A549 (cell line): ENCODE measurements around the gene FMNL2. TPM values are rescaled to one million over a fixed set of nuclear protein-coding genes. Genes with fewer than 3 reads are reported as not detected.
A peak's percentile ranks its signal among the peaks of the same experiment; 100 is the strongest.

Experiments
- ATAC-seq, 2 experiments: fragments of 200-7000 bp in 1 of 2; fragments of >200 bp in 1 of 2; cut with Nextera tagmentation in 1 of 2; cut with Tn5 transposase in 1 of 2; 3 replicates each; pipeline versions ENCODE4 v1.8.0 to v1.9.1; 2018 to 2020; ENCODE audit warnings: mild to moderate bottlenecking in 1 of 2, moderate library complexity in 1 of 2
- CTCF ChIA-PET: fragments of 300-600 bp; sonication (Branson Sonifier 250); formaldehyde crosslinking; extraction: SDS; loops from one replicate; lab custom pipeline; 2021; ENCODE audit warnings: antibody characterized with exemption, inconsistent platforms; lab: Yijun Ruan, JAX
- POLR2A ChIA-PET: fragments of 350-600 bp; formaldehyde crosslinking; extraction: SDS; loops from one replicate; lab custom pipeline; 2021; ENCODE audit warnings: antibody characterized with exemption, inconsistent platforms; lab: Yijun Ruan, JAX
- DNase-seq, 2 experiments: peaks; one replicate each; pipeline versions ENCODE4 v3.0.0 to v3.0.0-alpha.2; 2011 to 2016; ENCODE audit warnings: low read depth in 1 of 2, low spot score in 1 of 2
- FAIRE-seq: peaks from 2 replicates; lab custom pipeline; 2011; peaks lifted over from hg19 to GRCh38; lab: Jason Lieb, UNC
- H3K27ac ChIP-seq, 2 experiments: fragments of >200 bp; sonication (Bioruptor Twin); formaldehyde crosslinking; 3 replicates each; pipeline ENCODE4 v1.5.1; 2016 to 2017
- H3K4me1 ChIP-seq: fragments of >200 bp; sonication (Bioruptor Twin); formaldehyde crosslinking; 3 replicates; pipeline ENCODE4 v1.6.1; 2016
- H3K4me2 ChIP-seq: fragments of >200 bp; sonication (Bioruptor Twin); formaldehyde crosslinking; 3 replicates; pipeline ENCODE4 v1.6.1; 2016
- H3K4me3 ChIP-seq: fragments of >200 bp; sonication (Bioruptor Twin); formaldehyde crosslinking; 3 replicates; pipeline ENCODE4 v1.5.1; 2016
- H3K9me3 ChIP-seq: fragments of >200 bp; sonication (Bioruptor Twin); formaldehyde crosslinking; 3 replicates; pipeline ENCODE4 v1.6.1; 2016
- ATOH8 ChIP-seq: fragments of 250-450 bp; sonication (Bioruptor Pico); IDR thresholded peaks from 2 replicates; pipeline ENCODE4 v1.5.0; 2020; ENCODE audit warnings: low read depth, mild to moderate bottlenecking, moderate library complexity
- CEBPB ChIP-seq, 2 experiments: fragments of >200 bp in 1 of 2; sonication (Bioruptor Twin) in 1 of 2; formaldehyde crosslinking in 1 of 2; IDR thresholded peaks; 2 replicates each; pipeline ENCODE4 v1.6.1; 2012 to 2016
- EHMT2 ChIP-seq: fragments of 200-600 bp; sonication (generic); IDR thresholded peaks from 2 replicates; pipeline ENCODE4 v1.6.1; 2016; ENCODE audit warnings: antibody characterized with exemption, low read depth, mild to moderate bottlenecking, moderate library complexity
- FOSL2 ChIP-seq, 2 experiments: fragments of 450-650 bp in 1 of 2; fragments of >200 bp in 1 of 2; sonication (Bioruptor Twin) in 1 of 2; formaldehyde crosslinking; IDR thresholded peaks; 2 replicates each; pipeline versions ENCODE4 v1.5.0 to v1.6.1; 2016 to 2020; ENCODE audit warnings: mild to moderate bottlenecking in 1 of 2, moderate library complexity in 1 of 2
- HEYL ChIP-seq: fragments of 250-450 bp; sonication (Bioruptor Pico); IDR thresholded peaks from 2 replicates; pipeline ENCODE4 v1.8.0; 2021; ENCODE audit warnings: mild to moderate bottlenecking, moderate library complexity
- HMGXB4 ChIP-seq: fragments of 250-450 bp; sonication (Bioruptor Pico); IDR thresholded peaks from 2 replicates; pipeline ENCODE4 v1.5.0; 2021; ENCODE audit warnings: mild to moderate bottlenecking, moderate library complexity, borderline replicate concordance
- HOXB5 ChIP-seq: fragments of 250-450 bp; sonication (Bioruptor Pico); IDR thresholded peaks from 2 replicates; pipeline ENCODE4 v1.5.0; 2020; ENCODE audit warnings: mild to moderate bottlenecking, moderate library complexity
- KDM5A ChIP-seq: fragments of 200-600 bp; sonication (generic); IDR thresholded peaks from 2 replicates; pipeline ENCODE4 v1.6.1; 2016; ENCODE audit warnings: antibody characterized with exemption, mild to moderate bottlenecking
- NPAS2 ChIP-seq: fragments of 250-450 bp; sonication (Bioruptor Pico); IDR thresholded peaks from 2 replicates; pipeline ENCODE4 v1.8.0; 2022; ENCODE audit warnings: mild to moderate bottlenecking, moderate library complexity, borderline replicate concordance
- NR3C1 ChIP-seq: fragments of >200 bp; sonication (Bioruptor Twin); formaldehyde crosslinking; IDR thresholded peaks from 3 replicates; pipeline ENCODE4 v1.6.1; 2017
- PHF8 ChIP-seq: fragments of 200-600 bp; sonication (generic); IDR thresholded peaks from 2 replicates; pipeline ENCODE4 v1.6.1; 2016; ENCODE audit warnings: low read depth, mild to moderate bottlenecking, antibody characterized with exemption, moderate library complexity, borderline replicate concordance
- POLR2AphosphoS2 ChIP-seq: conservative IDR thresholded peaks from 2 replicates; pipeline ENCODE4 v1.6.1; 2012; ENCODE audit warnings: low read length, improper control_type of control experiment, inconsistent platforms
- RAD21 ChIP-seq, 2 experiments: fragments of >200 bp in 1 of 2; sonication (Bioruptor Twin) in 1 of 2; formaldehyde crosslinking in 1 of 2; IDR thresholded peaks in 1 of 2; conservative IDR thresholded peaks in 1 of 2; 2 replicates in 1 of 2; 3 replicates in 1 of 2; pipeline ENCODE4 v1.6.1; 2012 to 2018; ENCODE audit warnings: inconsistent platforms in 1 of 2
- RARB ChIP-seq: fragments of 250-450 bp; sonication (Bioruptor Pico); IDR thresholded peaks from 2 replicates; pipeline ENCODE4 v1.8.0; 2021; ENCODE audit warnings: mild to moderate bottlenecking, moderate library complexity
- RNF2 ChIP-seq: fragments of 200-600 bp; sonication (generic); IDR thresholded peaks from 2 replicates; pipeline ENCODE4 v1.6.1; 2016; ENCODE audit warnings: low read depth, mild to moderate bottlenecking, antibody characterized with exemption, moderate library complexity, borderline replicate concordance
- ZSCAN20 ChIP-seq: fragments of 250-450 bp; sonication (Bioruptor Pico); IDR thresholded peaks from 2 replicates; pipeline ENCODE4 v1.8.0; 2022; ENCODE audit warnings: mild to moderate bottlenecking, moderate library complexity
- WGBS: methylation state at CpG from one replicate; pipeline ENCODE4 v1.1.6; 2017; ENCODE audit errors: missing lambda C conversion rate; 5-methylcytosine and 5-hydroxymethylcytosine counted together
- polyA plus RNA-seq, 4 experiments: library from polyadenylated mRNA; depleted of rRNA in 3 of 4; stranded (reverse); fragments of >200 nt; fragmentation: RNase III in 1 of 4; extraction: RNeasy Plus Mini Kit Qiagen cat#74134 plus additional on column Dnase treatment in 1 of 4; gene quantifications; 2 replicates in 3 of 4; 3 replicates in 1 of 4; pipeline ENCODE4 v1.2.3, GENCODE V29; 2011 to 2017
- TF ChIP-seq, protein P1 (sequence below): fragments of >200 bp; sonication (Bioruptor Twin); formaldehyde crosslinking; IDR thresholded peaks from 3 replicates; pipeline ENCODE4 v1.6.1; 2016
- TF ChIP-seq, protein P2 (sequence below): fragments of >200 bp; sonication (Bioruptor Twin); formaldehyde crosslinking; IDR thresholded peaks from 3 replicates; pipeline ENCODE4 v1.5.1; 2016

FMNL2 gene
- polyA plus RNA-seq, 2 of the 4 experiments (the other 2 are of a cell fraction), result 27.9 to 36.5 TPM

DNA sequence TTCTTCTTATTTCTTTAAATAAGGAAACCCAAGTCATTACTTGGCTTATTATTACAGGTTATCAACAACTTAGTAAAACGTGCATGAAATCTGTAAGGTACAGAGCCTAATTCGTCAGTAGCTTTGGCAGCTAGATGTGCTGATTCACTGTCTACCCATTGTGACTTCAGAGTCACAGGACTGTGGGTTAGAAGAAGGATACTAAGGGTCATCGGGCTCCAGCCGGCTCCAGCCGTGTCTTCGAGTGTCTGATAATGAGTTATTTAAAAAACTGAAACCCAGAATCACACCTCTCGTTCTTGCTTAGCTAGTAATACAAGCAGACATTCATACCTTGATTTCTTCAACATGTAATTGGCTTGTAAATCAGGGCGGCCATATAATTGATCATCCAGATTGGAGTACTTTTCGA, 170.5 kb downstream of the FMNL2 start (continued):
- TF ChIP-seq ATOH8 (CRISPR knock-in tag) (no peak; the same call in 1 of the 2 replicates), HMGXB4 (CRISPR knock-in tag) (no peak), NPAS2 (no peak), RNF2 (no peak), HEYL (CRISPR knock-in tag) (no peak), FOSL2 (IDR thresholded peaks at IDR 0.05) (no peak), FOSL2 (CRISPR knock-in tag; IDR thresholded peaks at IDR 0.05) (peak; percentile 76), POLR2AphosphoS2 (no peak)

- H3K27ac ChIP-seq, result peak overlapping the region; percentile 90 to 92
- WGBS, result 17% methylated on average over 4 of the region's 4 CpGs
- CTCF ChIA-PET, result interaction anchor here (1.0 to 1.1 kb wide), 2 partner anchors 27 to 170 kb away, joined by 3 read pairs; no protein-coding TSS in a partner anchor
- H3K4me1 ChIP-seq, result peaks cover 65% of the 10 kb centered on the region
- TF ChIP-seq RAD21 (conservative IDR thresholded peaks at IDR 0.05 in 1 of 2, IDR thresholded peaks at IDR 0.05 in 1 of 2) (0 out of 5 replicates have a peak, but pooled peaks of 1 of the 2 experiments have one; percentile 21), CEBPB (IDR thresholded peaks at IDR 0.05) (0 out of 4 replicates have a peak, but pooled peaks of 1 of the 2 experiments have one; percentile 13), FOSL2 (IDR thresholded peaks at IDR 0.05) (no peak), FOSL2 (CRISPR knock-in tag; IDR thresholded peaks at IDR 0.05) (peak; percentile 19; the same call in 1 of the 2 replicates)
- TF ChIP-seq, protein P1, sequence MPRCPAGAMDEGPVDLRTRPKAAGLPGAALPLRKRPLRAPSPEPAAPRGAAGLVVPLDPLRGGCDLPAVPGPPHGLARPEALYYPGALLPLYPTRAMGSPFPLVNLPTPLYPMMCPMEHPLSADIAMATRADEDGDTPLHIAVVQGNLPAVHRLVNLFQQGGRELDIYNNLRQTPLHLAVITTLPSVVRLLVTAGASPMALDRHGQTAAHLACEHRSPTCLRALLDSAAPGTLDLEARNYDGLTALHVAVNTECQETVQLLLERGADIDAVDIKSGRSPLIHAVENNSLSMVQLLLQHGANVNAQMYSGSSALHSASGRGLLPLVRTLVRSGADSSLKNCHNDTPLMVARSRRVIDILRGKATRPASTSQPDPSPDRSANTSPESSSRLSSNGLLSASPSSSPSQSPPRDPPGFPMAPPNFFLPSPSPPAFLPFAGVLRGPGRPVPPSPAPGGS, result no peak
- DNase-seq (peak in 1 of 2 experiments; percentile 44), ATAC-seq (peak in 1 of 2 experiments; percentile 36; a peak in 3 of 6 replicates), FAIRE-seq (no peak)
- H3K4me3 ChIP-seq, result 0 out of 3 replicates have a peak overlapping the region, but pooled peaks have one; percentile 2
- POLR2A ChIA-PET, result no interaction called here
- H3K4me2 ChIP-seq, result peak overlapping the region; percentile 81
- H3K9me3 ChIP-seq, result no peaks in the 10 kb centered on the region
Observed at GRCh38 chr2:152506843-152507242, 171.9 kb downstream of the FMNL2 start.

GRCh38 chr2:152507907-152508306, 172.9 kb downstream of the FMNL2 start:
- no peaks in the 10 kb centered on the region for H3K9me3 ChIP-seq
- DNase-seq (no peak), ATAC-seq (no peak), FAIRE-seq (no peak)
- POLR2A ChIA-PET, result no interaction called here
- TF ChIP-seq CEBPB (IDR thresholded peaks at IDR 0.05) (peak in 1 of 2 experiments; percentile 49; a peak in 1 of 4 replicates), ZSCAN20 (CRISPR knock-in tag) (no peak), NPAS2 (no peak)
- 71% methylated on average over 6 of the region's 6 CpGs for WGBS
- CTCF ChIA-PET, result interaction anchor here (1.1 kb wide), 1 partner anchor 26 kb away, joined by 3 read pairs; no protein-coding TSS in a partner anchor
- peaks cover 74% of the 10 kb centered on the region for H3K4me1 ChIP-seq
- H3K4me2 ChIP-seq, result peak overlapping the region; percentile 81
- H3K4me3 ChIP-seq, result no peak overlapping the region; the same call in 2 of the 3 replicates
- peak overlapping the region; percentile 90 to 92 for H3K27ac ChIP-seq

- no peak for FAIRE-seq
- H3K4me2 ChIP-seq, result peak overlapping the region; percentile 81
- no peaks in the 10 kb centered on the region for H3K9me3 ChIP-seq
- H3K27ac ChIP-seq, result peak overlapping the region; percentile 90 to 92
- peaks cover 74% of the 10 kb centered on the region for H3K4me1 ChIP-seq
- CTCF ChIA-PET, result no interaction called here
- TF ChIP-seq HOXB5 (CRISPR knock-in tag), result no peak
- no peak for TF ChIP-seq RARB
- no peak for TF ChIP-seq NR3C1
- TF ChIP-seq RAD21 (conservative IDR thresholded peaks at IDR 0.05 in 1 of 2, IDR thresholded peaks at IDR 0.05 in 1 of 2), result no peak
- TF ChIP-seq, protein P2, sequence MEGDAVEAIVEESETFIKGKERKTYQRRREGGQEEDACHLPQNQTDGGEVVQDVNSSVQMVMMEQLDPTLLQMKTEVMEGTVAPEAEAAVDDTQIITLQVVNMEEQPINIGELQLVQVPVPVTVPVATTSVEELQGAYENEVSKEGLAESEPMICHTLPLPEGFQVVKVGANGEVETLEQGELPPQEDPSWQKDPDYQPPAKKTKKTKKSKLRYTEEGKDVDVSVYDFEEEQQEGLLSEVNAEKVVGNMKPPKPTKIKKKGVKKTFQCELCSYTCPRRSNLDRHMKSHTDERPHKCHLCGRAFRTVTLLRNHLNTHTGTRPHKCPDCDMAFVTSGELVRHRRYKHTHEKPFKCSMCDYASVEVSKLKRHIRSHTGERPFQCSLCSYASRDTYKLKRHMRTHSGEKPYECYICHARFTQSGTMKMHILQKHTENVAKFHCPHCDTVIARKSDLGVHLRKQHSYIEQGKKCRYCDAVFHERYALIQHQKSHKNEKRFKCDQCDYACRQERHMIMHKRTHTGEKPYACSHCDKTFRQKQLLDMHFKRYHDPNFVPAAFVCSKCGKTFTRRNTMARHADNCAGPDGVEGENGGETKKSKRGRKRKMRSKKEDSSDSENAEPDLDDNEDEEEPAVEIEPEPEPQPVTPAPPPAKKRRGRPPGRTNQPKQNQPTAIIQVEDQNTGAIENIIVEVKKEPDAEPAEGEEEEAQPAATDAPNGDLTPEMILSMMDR, result no peak
- TF ChIP-seq PHF8, result no peak
- TF ChIP-seq KDM5A, result no peak
- no peak for TF ChIP-seq ATOH8 (CRISPR knock-in tag)
- TF ChIP-seq EHMT2, result no peak
- peak in 1 of 2 experiments; percentile 34 for DNase-seq
- no peak; a peak in 1 of 6 replicates for ATAC-seq
- H3K4me3 ChIP-seq, result no peak overlapping the region
- 76% methylated on average over 4 of the region's 4 CpGs for WGBS
- POLR2A ChIA-PET, result no interaction called here
Observed at GRCh38 chr2:152508446-152508845, 173.5 kb downstream of the FMNL2 start.
